COLO829 (cell line): ENCODE measurements around the gene BCL2A1.
"Not testable (repeated sequence)": the region's sequence is repeated elsewhere in the genome, so short reads cannot be mapped to it uniquely, and the experiment has no call there.

Source experiments
- DNase-seq: peaks from one replicate; pipeline ENCODE4 v3.0.0; 2012; ENCODE audit warnings: low spot score

Gene BCL2A1

DNA sequence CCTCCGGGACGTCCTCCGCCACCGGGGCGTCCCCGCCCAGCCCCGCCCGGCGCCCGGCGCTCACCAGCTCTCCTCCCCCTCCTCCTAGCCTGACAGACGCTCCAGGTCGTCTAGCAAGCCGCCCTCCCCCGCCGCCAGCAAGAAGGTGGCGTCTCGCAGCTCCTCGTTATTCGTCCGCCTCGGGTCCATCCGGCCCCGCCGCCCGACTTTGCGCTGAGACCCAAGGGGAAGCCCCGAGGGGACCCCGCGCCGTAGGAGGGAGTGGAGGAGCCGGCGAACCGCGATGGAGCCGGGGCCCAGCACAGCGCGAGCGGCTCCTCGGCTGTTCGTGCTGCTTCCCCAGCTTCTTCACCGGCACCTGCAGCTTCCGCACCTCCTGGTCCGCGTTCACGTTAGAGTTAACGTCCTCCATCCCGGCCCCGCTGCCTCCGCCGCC is 47.9 kb downstream of the BCL2A1 start:
- peak; percentile 8 for DNase-seq

GRCh38 chr15:79922512-79923078 is 48.4 kb downstream of the BCL2A1 start:
- DNase-seq, result no peak

DNA sequence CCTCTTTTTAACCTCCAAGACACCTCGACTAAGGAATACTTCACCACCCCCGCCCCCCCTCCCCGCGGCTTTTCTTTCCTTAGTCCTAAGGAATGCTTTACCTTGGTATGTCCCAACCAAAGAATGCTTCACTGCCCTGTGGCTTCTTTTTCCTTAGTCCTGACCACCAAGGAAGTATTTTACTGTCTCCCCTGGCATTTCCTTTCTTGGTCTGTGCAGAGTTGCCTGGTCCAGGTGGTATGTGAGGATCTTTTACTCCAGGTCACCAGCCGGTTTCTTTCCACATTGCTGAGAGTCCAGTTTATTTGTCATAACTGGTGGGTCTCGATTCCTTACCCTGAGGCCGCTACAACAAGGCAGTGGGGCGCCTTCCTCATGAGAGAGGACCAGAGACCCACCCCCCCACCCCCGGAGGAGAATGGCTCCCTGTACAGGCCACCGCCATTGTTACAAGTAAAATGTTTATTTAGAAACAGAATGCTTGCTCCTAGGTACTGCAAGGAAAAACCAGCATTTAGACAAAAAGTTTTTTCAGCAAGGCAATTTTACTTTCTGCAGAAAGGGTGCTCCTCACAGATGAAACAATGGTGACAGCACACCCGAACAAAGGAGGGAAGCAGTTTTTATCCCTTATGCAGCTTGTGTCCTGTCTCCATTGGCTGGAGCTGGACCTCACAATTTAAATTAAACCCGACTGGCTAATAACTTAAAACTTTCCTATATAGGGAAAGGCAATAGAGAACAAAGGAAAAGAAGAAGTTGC is 51.1 kb downstream of the BCL2A1 start:
- no peak for DNase-seq

- DNase-seq, result no peak
Observed at GRCh38 chr15:79919090-79919748, 51.8 kb downstream of the BCL2A1 start.

- no peak for DNase-seq
Observed at GRCh38 chr15:79918278-79918677, 52.7 kb downstream of the BCL2A1 start.

DNA sequence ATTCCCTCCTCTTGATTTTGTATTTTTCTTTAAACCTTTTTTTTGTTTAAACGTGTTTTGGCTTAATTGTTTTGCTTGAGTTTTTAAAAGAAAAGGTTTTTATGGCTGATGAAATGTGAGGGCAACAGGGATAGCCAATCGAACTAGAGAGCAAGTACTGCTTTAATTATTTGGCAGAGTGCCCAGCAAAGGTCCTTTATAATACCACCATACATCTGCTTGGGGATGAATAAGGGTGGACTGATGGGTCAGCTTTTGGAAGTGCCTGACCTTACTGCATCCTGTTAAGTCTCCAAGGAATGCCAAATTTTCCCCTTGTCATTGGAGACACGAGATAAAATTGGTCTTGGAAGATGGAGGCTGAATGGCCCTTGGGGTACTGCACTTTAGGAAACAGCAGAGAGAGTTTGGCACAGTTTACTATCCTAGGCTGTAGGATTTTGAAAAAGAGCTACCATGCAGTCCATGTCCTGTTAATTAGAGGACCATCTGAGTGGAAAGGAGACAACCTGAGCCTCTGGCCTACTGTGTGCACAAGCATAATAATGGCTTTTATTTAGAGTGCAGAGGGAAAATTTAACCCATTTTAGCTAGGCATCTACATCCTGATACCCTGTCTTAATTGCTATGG is 54.4 kb downstream of the BCL2A1 start:
- DNase-seq, result no peak

DNA sequence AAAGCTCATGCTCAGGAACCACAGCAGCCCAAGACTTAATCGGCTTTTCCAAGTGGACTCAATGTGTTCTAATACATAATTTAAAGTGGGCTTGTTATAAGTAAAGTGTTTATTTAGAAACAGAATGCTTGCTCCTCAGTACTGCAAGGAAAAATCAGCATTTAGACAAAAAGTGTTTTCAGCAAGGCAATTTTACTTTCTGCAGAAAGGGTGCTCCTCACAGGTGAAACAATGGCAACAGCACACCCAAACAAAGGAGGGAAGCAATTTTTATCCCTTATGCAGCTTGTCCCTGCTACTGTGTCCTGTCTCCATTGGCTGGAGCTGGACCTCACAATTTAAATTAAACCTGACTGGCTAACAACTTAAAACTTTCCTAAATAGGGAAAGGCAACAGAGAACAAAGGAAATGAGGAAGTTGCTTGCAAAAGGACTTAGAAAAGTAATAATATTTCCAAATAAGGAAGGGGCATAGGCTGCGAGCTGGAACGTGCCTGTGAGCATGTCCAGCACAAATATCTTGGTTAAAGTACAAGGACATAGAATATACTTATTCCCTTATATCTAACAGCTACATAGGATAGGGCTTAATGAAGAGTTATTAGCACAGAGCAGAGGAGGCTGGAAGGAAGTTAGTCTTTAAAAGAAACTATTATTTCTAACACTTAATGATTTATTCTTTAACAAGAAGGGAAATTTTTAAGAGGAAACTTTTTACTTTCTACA is 55.1 kb downstream of the BCL2A1 start:
- not testable (repeated sequence) for DNase-seq

DNA sequence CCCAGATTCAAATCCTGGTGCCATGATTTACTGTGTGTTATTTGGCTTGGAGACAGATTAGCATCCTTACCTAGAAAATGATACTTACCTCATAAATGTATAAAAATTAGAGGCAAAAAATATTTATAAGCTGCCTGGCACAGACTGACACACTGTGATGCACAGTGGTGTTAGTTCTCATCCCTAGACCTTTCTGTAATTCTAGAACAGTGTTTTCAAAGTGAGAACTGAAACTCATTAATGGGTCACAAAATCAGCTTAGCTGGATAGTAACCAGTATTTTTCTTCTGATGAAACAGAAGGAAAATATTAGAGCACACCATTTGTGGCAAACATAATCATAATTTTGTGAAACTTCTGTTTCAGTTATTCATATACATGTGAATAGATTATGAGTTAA is 56.3 kb downstream of the BCL2A1 start:
- no peak for DNase-seq
